ENCODE results near the gene PDE3B.

DNA sequence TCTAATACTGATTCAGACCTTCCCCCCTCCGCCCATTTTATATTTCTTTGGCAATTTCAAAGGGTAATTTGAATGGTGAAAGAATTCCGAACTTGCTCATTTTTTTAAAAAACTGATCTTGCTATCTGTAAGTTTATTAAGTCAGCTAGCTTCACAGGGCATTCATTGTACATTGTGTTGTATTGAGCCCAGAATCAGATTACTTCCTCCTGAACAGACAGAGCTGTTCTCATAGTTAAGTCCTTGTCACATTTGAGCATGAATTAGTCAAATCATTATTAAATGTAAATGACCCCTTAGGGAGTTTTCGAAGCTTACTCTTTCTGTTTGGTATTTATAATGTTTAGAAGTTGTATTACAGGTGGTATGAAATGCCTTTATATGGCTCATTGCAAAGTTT lies 214.0 kb downstream of the PDE3B start:
- TF ChIP-seq POLR2AphosphoS5 (IDR thresholded peaks at IDR 0.05): no peak
- TF ChIP-seq POLR2A (IDR thresholded peaks at IDR 0.05): no peak
- TF ChIP-seq, protein P1, sequence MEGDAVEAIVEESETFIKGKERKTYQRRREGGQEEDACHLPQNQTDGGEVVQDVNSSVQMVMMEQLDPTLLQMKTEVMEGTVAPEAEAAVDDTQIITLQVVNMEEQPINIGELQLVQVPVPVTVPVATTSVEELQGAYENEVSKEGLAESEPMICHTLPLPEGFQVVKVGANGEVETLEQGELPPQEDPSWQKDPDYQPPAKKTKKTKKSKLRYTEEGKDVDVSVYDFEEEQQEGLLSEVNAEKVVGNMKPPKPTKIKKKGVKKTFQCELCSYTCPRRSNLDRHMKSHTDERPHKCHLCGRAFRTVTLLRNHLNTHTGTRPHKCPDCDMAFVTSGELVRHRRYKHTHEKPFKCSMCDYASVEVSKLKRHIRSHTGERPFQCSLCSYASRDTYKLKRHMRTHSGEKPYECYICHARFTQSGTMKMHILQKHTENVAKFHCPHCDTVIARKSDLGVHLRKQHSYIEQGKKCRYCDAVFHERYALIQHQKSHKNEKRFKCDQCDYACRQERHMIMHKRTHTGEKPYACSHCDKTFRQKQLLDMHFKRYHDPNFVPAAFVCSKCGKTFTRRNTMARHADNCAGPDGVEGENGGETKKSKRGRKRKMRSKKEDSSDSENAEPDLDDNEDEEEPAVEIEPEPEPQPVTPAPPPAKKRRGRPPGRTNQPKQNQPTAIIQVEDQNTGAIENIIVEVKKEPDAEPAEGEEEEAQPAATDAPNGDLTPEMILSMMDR (IDR thresholded peaks at IDR 0.05): no peak

Data from prostate gland (tissue), 2 donors.